Activated CD4-positive, alpha-beta T cell treated with anti-CD3 and anti-CD28 coated beads for 4 hours (primary cell): ENCODE results near the gene ADAM11.

Experiments
- DNase-seq, 2 donors: peaks; one replicate each; pipeline ENCODE4 v3.0.0-alpha.2; 2020

The ADAM11 gene

GRCh38 chr17:44757045-44757917, 1.5 kb upstream of the ADAM11 start:
- DNase-seq: no peak

DNA sequence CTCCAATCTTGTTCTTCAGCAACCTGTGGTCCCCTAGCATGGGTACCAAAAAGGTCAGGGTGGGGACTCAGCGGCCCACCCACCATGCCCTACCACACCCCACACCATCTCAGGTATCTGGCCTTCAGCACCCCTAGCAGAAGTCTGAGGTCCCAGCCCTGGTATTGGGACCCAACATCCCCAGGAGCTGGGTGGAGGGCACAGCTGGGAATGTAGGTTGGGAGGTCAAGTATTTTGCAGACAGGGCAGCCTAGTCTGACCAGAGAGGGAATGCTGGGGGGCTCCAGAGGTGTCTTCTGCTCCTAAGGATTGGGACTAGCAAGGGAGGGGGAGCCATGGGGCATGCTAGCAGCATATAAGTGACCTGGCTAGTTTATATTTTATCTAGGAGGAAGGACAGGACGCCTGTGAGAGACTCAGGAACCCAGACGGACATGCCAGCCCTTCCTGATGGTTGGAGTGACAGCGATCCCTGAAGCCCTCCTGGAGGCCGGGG, 822 bp upstream of the ADAM11 start:
- DNase-seq: no peak

DNA sequence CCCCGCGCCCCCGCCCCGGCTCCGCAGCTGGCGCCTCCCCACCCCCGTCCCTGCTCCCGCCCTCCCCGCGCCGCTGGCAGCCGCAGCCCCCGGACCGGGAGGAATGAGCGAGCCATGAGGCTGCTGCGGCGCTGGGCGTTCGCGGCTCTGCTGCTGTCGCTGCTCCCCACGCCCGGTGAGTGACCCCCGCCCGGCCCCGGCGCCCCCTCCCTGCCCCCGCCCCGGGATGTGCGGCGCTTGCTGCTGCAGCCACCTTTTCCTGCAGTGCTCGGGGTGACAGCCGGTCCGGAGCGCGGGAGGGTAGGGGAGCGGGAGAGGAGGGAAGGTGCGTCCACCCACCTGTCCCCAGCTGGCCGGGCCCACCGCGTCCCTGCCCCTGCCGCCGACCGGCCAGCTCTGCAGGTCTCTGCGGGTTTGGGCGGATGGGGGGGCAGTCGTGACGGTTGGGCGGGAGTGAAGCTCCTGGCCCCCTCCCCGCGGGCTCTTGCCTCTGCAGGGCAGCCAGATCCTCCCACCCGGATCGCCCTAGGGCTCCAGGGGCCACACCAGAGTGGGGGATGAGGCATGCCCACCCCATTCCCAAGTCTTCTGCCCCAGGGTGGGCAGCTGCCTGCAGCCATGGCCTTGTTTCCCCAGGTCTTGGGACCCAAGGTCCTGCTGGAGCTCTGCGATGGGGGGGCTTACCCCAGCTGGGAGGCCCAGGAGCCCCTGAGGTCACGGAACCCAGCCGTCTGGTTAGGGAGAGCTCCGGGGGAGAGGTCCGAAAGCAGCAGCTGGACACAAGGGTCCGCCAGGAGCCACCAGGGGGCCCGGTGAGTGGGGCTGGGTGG, 513 bp downstream of the ADAM11 start:
- no peak for DNase-seq

GRCh38 chr17:44759916-44760243, 1.1 kb downstream of the ADAM11 start:
- DNase-seq: no peak

- no peak for DNase-seq
These were observed 1.9 kb downstream of the ADAM11 start for GRCh38 chr17:44760474-44761308.

DNA sequence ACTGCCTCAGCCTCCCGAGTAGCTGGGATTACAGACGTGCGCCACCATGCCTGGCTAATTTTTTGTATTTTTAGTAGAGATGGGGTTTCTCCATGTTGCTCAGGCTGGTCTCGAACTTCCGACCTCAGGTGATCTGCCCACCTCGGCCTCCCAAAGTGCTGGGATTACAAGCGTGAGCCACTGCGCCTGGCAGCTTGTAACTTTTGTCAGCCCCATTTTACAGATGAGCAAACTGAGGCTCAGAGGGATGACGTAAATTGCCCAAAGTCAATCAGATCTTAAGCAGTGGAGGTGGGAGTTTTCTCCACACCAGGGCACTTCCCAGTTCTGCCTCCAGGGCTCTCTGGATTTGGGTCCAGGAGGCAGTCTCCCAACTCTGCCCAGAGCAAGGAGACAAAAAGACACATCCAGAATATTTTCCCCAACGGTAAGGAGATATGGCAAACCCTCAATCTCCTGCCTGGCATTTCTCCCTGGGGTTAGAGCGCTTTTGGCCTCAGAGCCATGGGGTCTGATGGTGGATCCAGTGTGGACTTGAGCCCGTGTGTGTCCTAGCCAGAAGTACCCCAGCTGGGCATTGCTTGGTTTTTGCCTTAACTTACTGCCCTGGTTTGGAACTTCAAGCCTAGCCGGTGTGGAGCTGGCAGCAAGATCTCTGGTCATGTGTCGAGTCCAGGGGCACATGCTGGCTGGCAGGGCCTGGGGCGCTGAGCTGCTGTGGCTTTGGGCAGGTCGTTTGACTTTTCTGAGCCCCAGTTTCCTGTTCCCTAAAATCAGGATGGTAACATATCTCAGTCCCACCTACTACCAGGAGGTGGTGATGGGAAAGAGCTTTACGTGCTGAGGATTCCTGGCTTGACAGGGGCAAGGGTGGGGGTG, 3.4 kb downstream of the ADAM11 start:
- DNase-seq: no peak

- DNase-seq: no peak
These were observed 4.4 kb downstream of the ADAM11 start for GRCh38 chr17:44763170-44763569.

DNA sequence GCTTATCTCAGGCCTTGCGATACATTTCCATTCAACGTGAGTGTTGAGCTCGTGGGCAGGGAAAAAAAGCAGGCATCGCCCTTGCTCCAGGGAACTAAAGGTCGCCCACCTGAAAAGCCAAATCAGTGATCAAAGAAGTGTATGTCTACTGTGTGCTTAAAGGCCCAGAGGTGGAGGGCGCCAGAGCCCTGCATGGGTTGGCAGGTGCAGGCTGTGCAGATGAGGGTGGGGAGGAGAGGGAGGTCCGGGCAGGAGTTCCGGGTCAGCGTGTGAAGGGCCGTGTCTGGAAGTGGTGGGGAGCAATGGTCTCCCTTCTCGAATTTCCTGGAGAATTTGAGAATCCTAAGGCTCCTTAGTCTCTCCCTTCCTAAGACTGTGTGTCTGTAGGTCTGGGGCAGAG, 7.2 kb downstream of the ADAM11 start:
- no peak for DNase-seq

DNA sequence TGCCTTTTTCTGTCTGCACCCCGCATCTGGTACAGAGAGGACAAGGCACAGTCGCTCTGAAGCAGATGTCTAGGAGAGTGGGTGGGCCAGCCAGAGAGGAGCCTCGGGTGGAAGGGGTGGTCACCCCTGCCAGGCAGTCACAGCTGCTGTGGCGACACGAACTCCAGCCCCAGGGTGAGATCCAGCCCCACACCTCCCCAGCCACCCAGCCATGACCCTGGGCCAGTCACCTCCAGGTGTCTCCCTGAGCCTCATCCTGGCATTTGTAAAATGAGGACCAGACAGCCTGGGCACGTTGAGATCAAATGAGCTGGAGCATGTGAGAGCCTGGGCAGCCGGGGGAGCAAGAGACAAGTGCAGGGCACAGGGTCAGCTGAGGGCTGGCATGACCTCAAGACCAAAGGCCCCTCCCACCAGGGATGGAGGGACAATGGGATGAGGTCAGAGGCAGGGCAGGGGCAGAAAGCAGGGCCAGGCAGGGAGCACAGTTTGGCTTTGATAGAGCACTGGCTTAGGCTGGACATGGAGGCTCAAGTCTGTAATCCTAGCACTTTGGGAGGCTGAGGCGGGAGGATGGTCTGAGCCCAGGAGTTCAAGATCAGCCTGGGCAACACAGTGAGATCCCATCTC, 7.7 kb downstream of the ADAM11 start:
- DNase-seq: no peak

GRCh38 chr17:44767493-44767892, 8.7 kb downstream of the ADAM11 start:
- DNase-seq: no peak

- DNase-seq: no peak
These were observed 9.8 kb downstream of the ADAM11 start for GRCh38 chr17:44768505-44769142.

GRCh38 chr17:44769230-44769629, 10.4 kb downstream of the ADAM11 start:
- no peak for DNase-seq

DNA sequence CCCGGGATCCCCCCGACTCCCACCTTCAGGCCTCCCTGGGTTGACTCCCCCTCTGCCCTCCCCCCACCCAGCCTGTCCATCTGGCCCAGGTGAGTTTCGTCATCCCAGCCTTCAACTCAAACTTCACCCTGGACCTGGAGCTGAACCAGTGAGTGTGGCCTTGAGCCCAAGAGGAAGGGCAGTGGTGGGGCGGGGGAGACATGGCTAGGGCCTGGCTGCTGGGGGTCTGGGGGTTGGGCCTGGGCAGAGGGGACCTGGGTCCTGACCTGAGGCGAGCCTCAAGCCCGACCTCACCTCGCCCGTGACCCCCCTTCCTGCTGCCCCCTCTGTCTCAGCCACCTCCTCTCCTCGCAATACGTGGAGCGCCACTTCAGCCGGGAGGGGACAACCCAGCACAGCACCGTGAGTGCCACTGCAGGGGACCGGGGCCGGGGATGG, 10.9 kb downstream of the ADAM11 start:
- DNase-seq: no peak

DNA sequence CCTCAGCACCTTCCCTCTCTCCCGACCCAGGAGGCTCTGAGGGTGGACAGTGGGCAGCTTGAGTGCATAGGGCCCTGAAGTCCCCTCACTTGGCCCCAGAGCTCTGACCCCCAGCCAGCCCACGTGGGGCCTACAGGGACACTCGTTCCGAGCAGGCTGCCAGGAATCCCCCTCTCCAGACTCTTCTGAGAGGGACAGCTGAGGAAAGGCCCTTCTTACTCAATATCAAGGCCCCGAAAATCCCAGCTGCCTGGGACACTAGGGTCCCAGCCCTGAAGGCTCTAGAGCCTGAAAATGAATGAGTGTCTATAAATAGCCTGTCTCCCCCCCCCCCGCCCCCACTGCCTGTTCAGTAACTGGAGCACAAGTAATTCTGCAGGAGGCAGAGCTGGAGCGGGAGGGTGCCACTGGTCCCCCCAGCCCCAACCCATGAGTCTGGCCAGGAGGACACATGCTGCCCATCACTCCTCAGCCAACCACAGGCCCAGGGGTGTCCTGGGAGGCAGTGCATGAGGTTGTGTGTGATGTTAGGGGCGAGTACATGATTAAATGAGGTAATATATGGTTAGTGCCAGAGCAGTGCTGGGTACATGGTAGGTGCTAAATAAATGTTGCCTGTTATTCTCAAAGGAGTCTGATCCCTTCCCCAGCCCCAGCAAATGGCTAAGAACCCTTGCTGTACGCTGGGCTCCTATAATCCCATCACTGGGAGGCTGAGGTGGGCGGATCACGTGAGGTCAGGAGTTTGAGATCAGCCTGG, 11.6 kb downstream of the ADAM11 start:
- DNase-seq: no peak

- DNase-seq: no peak
These were observed 13.7 kb downstream of the ADAM11 start for GRCh38 chr17:44772308-44773045.

- no peak for DNase-seq
These were observed 14.4 kb downstream of the ADAM11 start for GRCh38 chr17:44773140-44773539.

DNA sequence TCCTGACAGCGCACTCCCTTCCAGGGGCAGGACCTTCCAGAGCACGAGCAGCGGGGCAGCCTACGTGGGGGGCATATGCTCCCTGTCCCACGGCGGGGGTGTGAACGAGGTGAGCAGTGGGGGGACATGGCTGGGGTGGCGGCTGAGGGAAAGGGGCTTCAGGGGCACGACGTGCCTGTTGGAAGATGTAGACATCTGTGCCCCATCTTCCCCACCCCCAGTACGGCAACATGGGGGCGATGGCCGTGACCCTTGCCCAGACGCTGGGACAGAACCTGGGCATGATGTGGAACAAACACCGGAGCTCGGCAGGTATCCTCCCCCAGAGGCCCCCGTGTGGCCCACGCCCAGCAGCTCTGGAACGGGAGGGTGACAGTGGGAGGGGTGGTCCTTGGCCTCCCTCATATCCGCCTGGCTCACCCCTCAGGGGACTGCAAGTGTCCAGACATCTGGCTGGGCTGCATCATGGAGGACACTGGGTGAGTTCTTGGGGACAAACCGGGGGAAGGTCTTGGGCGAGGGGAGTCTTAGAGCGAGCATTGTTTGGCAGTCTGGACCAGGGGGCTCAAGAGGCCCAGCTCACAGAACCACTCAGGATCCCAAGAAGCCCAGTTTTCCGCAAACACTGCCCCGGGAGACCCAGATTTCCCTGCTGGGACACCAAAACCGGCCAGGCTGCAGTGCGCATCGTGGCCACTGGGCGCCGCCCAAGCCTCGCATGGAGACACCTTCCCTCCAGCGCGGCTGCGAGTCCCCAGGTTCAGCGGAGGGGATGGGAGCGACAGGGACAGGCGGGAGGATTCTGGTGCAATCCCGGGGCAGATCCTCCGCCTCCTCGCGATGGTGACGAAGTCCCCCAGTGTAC, 15.7 kb downstream of the ADAM11 start:
- peak; percentile 78 to 90 for DNase-seq

DNA sequence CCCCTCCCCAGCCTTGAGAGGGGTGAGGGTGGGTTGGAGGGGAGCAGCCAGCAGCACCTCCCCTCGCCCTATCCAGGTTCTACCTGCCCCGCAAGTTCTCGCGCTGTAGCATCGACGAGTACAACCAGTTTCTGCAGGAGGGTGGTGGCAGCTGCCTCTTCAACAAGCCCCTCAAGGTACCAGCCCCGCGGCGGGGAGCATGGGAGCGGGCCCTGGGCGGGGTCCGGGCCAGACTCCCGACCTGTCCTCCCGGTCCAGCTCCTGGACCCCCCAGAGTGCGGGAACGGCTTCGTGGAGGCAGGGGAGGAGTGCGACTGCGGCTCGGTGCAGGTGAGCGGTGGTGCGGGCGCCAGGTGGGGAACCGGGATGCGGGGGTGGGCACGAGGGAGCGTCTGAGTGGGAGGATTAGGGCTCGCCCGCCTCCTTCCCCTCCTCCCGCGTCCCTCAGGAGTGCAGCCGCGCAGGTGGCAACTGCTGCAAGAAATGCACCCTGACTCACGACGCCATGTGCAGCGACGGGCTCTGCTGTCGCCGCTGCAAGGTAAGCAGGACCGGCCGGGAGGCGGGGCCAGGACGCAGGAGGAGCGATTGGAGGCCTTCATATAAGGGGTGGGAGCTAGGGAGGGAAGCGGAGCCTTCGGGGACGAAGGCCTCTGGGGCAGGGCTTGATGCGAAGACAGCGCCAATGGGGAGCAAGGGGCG, 16.5 kb downstream of the ADAM11 start:
- peak; percentile 96 to 99 for DNase-seq
